ENCODE results near the gene P4HA3. TPM values are rescaled to one million over a fixed set of nuclear protein-coding genes. Genes with fewer than 3 reads are reported as not detected.
A peak's percentile ranks its signal among the peaks of the same experiment; 100 is the strongest.

P4HA3 gene
- total RNA-seq, 1 donor from 2014 or later: 0.26 TPM

- Histone ChIP-seq H3K27me3 (ENCODE audit: control insufficient read depth, insufficient read depth, low read length) (no peaks in the 10 kb centered on the region), H3K4me3 (ENCODE audit: low read depth, low read length) (no peak overlapping the region), H3K36me3 (ENCODE audit: control insufficient read depth, insufficient read depth, low read length) (peaks cover 6% of the 10 kb centered on the region)
- DNase-seq (ENCODE audit: low read depth) (no peak), FAIRE-seq (no peak)
- no peak for TF ChIP-seq CTCF (IDR thresholded peaks at IDR 0.05; ENCODE audit: insufficient read depth, low read length, severe bottlenecking)
These were observed 84.5 kb downstream of the P4HA3 start for GRCh38 chr11:74226907-74227306.

DNA sequence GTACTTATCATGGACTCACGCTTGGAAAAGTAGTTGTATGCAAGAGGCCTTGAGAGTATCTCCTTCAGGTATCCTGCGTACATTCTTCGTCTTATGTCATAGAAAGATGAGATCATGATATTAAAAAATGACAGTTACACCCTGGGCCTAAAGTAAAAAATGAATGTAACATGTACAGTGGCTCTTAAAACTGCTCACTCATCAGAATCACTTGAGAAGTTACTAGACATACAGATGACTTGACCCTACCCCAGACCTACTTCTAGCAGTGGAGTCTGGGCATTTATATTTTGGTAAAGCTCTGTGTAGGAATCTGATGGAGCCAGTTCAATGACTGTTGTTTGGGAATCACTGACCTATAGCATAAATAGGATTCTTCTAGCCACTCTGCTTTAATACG is 85.9 kb downstream of the P4HA3 start:
- no peaks in the 10 kb centered on the region for H3K27me3 ChIP-seq (ENCODE audit: control insufficient read depth, insufficient read depth, low read length)
- H3K36me3 ChIP-seq (ENCODE audit: control insufficient read depth, insufficient read depth, low read length): peaks cover 6% of the 10 kb centered on the region
- FAIRE-seq (no peak), DNase-seq (ENCODE audit: low read depth) (no peak)
- H3K4me3 ChIP-seq (ENCODE audit: low read depth, low read length): no peak overlapping the region
- no peak for TF ChIP-seq CTCF (IDR thresholded peaks at IDR 0.05; ENCODE audit: insufficient read depth, low read length, severe bottlenecking)

- H3K36me3 ChIP-seq (ENCODE audit: control insufficient read depth, insufficient read depth, low read length): peaks cover under 1% of the 10 kb centered on the region
- no peaks in the 10 kb centered on the region for H3K27me3 ChIP-seq (ENCODE audit: control insufficient read depth, insufficient read depth, low read length)
- DNase-seq (ENCODE audit: low read depth) (no peak), FAIRE-seq (no peak)
- TF ChIP-seq CTCF (IDR thresholded peaks at IDR 0.05; ENCODE audit: insufficient read depth, low read length, severe bottlenecking): no peak
- no peak overlapping the region for H3K4me3 ChIP-seq (ENCODE audit: low read depth, low read length)
These were observed 89.6 kb downstream of the P4HA3 start for GRCh38 chr11:74221816-74222215.

GRCh38 chr11:74220376-74220775 is 91.1 kb downstream of the P4HA3 start:
- TF ChIP-seq CTCF (IDR thresholded peaks at IDR 0.05; ENCODE audit: insufficient read depth, low read length, severe bottlenecking): no peak
- DNase-seq (ENCODE audit: low read depth): peak; percentile 20
- Histone ChIP-seq H3K27me3 (ENCODE audit: control insufficient read depth, insufficient read depth, low read length) (no peaks in the 10 kb centered on the region), H3K36me3 (ENCODE audit: control insufficient read depth, insufficient read depth, low read length) (no peaks in the 10 kb centered on the region), H3K4me3 (ENCODE audit: low read depth, low read length) (no peak overlapping the region)
- FAIRE-seq: no peak

Other genes starting within 250 kb of the P4HA3 start
- 3.7 and 5.8 TPM in 2 replicates for gene C2CD3, start 140.6 kb downstream of the P4HA3 start, total RNA-seq
- 12.6 and 19.2 TPM in 2 replicates for gene PPME1, start 140.4 kb downstream of the P4HA3 start, total RNA-seq
- 1.1 and 9.5 TPM in 2 replicates for gene PGM2L1, start 86.8 kb upstream of the P4HA3 start, total RNA-seq
- 0.13 and 0.26 TPM in 2 replicates for gene KCNE3, start 155.9 kb upstream of the P4HA3 start, total RNA-seq
- gene LIPT2, start 182.1 kb upstream of the P4HA3 start, total RNA-seq: 2.3 and 2.6 TPM in 2 replicates